Forelimb muscle (tissue), 1 donor: ENCODE data around the gene ERG. TPM values are rescaled to one million over a fixed set of nuclear protein-coding genes. Genes with fewer than 3 reads are reported as not detected.

Experiments
- DNase-seq: peaks from one replicate; pipeline ENCODE4 v3.0.0-alpha.2; 2013; ENCODE audit warnings: low read depth
- polyA plus RNA-seq: library from polyadenylated mRNA; unstranded; fragments of 120-200 nt; gene quantifications from one replicate; pipeline ENCODE4 v1.2.1, GENCODE V29; 2013; ENCODE audit not compliant: insufficient read length

Gene ERG
- polyA plus RNA-seq, 1 donor = 16.4 TPM

- no peak for DNase-seq
Observed at GRCh38 chr21:38333301-38334272, 164.7 kb downstream of the ERG start.

- no peak for DNase-seq
Observed at GRCh38 chr21:38330666-38331065, 167.6 kb downstream of the ERG start.

Other genes starting within 250 kb of the ERG start
- gene KCNJ15, start 241.5 kb downstream of the ERG start, polyA plus RNA-seq = 0.16 TPM